HepG2 (cell line): ENCODE data around the gene HEY2.

Experiments used
- ELF4 ChIP-seq: sonication (generic); formaldehyde crosslinking; IDR thresholded peaks from 2 replicates; pipeline ENCODE4 v1.5.0; 2020; ENCODE audit warnings: missing genetic modification reagents, mild to moderate bottlenecking, moderate library complexity, borderline replicate concordance
- JUNB ChIP-seq: sonication (generic); formaldehyde crosslinking; IDR thresholded peaks from 2 replicates; pipeline ENCODE4 v1.8.0; 2022; ENCODE audit warnings: missing genetic modification reagents, mild to moderate bottlenecking, borderline replicate concordance
- KDM4B ChIP-seq: sonication (generic); formaldehyde crosslinking; IDR thresholded peaks from 2 replicates; pipeline ENCODE4 v1.4.0; 2020; ENCODE audit warnings: missing genetic modification reagents
- NCOA2 ChIP-seq: sonication (generic); formaldehyde crosslinking; IDR thresholded peaks from 2 replicates; pipeline ENCODE4 v1.8.0; 2022; ENCODE audit warnings: inconsistent platforms
- PHF8 ChIP-seq: sonication (generic); formaldehyde crosslinking; IDR thresholded peaks from 2 replicates; pipeline ENCODE4 v1.5.0; 2020; ENCODE audit warnings: missing genetic modification reagents
- SETDB1 ChIP-seq: sonication (generic); formaldehyde crosslinking; IDR thresholded peaks from 2 replicates; pipeline ENCODE4 v1.5.1; 2020; ENCODE audit warnings: missing genetic modification reagents, mild to moderate bottlenecking, borderline replicate concordance
- TCF7L2 ChIP-seq: IDR thresholded peaks from 2 replicates; pipeline ENCODE4 v1.6.1; 2011; ENCODE audit warnings: mild to moderate bottlenecking, low read depth, low read length, moderate library complexity
- TRIM24 ChIP-seq: sonication (generic); formaldehyde crosslinking; IDR thresholded peaks from 2 replicates; pipeline ENCODE4 v1.8.0; 2022; ENCODE audit warnings: mild to moderate bottlenecking, missing genetic modification reagents
- YY1 ChIP-seq: IDR thresholded peaks from 2 replicates; pipeline ENCODE4 v1.6.1; 2011; ENCODE audit warnings: low read length, low read depth, moderate library complexity, mild to moderate bottlenecking; ENCODE audit not compliant: insufficient read depth, insufficient replicate concordance
- ZNF138 ChIP-seq: sonication (generic); formaldehyde crosslinking; IDR thresholded peaks from 2 replicates; pipeline ENCODE4 v1.5.0; 2020; ENCODE audit warnings: mild to moderate bottlenecking, low read depth, missing genetic modification reagents
- ZNF253 ChIP-seq: sonication (generic); formaldehyde crosslinking; IDR thresholded peaks from 2 replicates; pipeline ENCODE4 v1.8.0; 2022; ENCODE audit warnings: mild to moderate bottlenecking, missing genetic modification reagents, borderline replicate concordance
- TF ChIP-seq, protein P1 (sequence below): sonication (generic); formaldehyde crosslinking; IDR thresholded peaks from 2 replicates; pipeline ENCODE4 v1.5.0; 2020; ENCODE audit warnings: mild to moderate bottlenecking, missing genetic modification reagents, moderate library complexity
- TF ChIP-seq, protein P2 (sequence below): IDR thresholded peaks from 2 replicates; pipeline ENCODE4 v1.6.1; 2012; ENCODE audit warnings: inconsistent platforms
- TF ChIP-seq, protein P3 (sequence below): sonication (generic); formaldehyde crosslinking; IDR thresholded peaks from 2 replicates; pipeline ENCODE4 v1.5.0; 2020; ENCODE audit warnings: missing genetic modification reagents

DNA sequence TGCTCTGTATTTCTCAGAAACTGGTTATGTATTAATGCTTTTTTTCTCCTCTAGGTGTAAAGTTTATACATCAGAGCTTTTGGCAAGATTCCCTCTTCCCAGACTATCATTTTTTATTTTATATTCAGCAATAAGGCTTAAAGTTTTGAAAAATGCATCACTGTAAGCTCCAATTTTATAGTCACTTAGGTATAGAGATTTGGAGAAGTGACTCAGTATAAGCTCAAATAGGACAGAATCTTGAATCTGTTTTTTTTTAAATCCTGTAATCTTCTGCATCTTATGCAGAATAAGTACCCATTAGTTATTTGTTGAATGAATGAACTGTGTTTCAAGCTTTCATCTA, 42.4 kb downstream of the HEY2 start:
- no peak for TF ChIP-seq JUNB (CRISPR knock-in tag)
- no peak for TF ChIP-seq SETDB1
- TF ChIP-seq PHF8 (CRISPR knock-in tag): no peak
- TF ChIP-seq YY1: no peak
- no peak for TF ChIP-seq ZNF138 (CRISPR knock-in tag)
- no peak for TF ChIP-seq NCOA2 (CRISPR knock-in tag)
- TF ChIP-seq, protein P1, sequence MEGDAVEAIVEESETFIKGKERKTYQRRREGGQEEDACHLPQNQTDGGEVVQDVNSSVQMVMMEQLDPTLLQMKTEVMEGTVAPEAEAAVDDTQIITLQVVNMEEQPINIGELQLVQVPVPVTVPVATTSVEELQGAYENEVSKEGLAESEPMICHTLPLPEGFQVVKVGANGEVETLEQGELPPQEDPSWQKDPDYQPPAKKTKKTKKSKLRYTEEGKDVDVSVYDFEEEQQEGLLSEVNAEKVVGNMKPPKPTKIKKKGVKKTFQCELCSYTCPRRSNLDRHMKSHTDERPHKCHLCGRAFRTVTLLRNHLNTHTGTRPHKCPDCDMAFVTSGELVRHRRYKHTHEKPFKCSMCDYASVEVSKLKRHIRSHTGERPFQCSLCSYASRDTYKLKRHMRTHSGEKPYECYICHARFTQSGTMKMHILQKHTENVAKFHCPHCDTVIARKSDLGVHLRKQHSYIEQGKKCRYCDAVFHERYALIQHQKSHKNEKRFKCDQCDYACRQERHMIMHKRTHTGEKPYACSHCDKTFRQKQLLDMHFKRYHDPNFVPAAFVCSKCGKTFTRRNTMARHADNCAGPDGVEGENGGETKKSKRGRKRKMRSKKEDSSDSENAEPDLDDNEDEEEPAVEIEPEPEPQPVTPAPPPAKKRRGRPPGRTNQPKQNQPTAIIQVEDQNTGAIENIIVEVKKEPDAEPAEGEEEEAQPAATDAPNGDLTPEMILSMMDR: no peak
- TF ChIP-seq, protein P2, sequence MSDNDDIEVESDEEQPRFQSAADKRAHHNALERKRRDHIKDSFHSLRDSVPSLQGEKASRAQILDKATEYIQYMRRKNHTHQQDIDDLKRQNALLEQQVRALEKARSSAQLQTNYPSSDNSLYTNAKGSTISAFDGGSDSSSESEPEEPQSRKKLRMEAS: no peak
- TF ChIP-seq TCF7L2: no peak
- TF ChIP-seq TRIM24 (CRISPR knock-in tag): no peak
- TF ChIP-seq, protein P3, sequence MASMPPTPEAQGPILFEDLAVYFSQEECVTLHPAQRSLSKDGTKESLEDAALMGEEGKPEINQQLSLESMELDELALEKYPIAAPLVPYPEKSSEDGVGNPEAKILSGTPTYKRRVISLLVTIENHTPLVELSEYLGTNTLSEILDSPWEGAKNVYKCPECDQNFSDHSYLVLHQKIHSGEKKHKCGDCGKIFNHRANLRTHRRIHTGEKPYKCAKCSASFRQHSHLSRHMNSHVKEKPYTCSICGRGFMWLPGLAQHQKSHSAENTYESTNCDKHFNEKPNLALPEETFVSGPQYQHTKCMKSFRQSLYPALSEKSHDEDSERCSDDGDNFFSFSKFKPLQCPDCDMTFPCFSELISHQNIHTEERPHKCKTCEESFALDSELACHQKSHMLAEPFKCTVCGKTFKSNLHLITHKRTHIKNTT (CRISPR knock-in tag): no peak
- TF ChIP-seq ELF4: no peak
- TF ChIP-seq KDM4B (CRISPR knock-in tag): no peak
- TF ChIP-seq ZNF253 (CRISPR knock-in tag): no peak
